ENCODE measurements around the gene B4GALNT4. TPM values are rescaled to one million over a fixed set of nuclear protein-coding genes. Genes with fewer than 3 reads are reported as not detected.

B4GALNT4 gene
- total RNA-seq, 1 donor from 2014 or later = 64.6 TPM

GRCh38 chr11:340539-341512, 28.5 kb upstream of the B4GALNT4 start:
- FAIRE-seq = no peak
- Mint-ChIP-seq H3K4me1 (ENCODE audit: low read depth, unreplicated experiment) (peaks cover 6% of the 10 kb centered on the region), H3K4me3 (ENCODE audit: unreplicated experiment) (no peak overlapping the region), H3K9me3 (ENCODE audit: unreplicated experiment) (peaks cover 1% of the 10 kb centered on the region), H3K36me3 (ENCODE audit: low read depth, unreplicated experiment) (no peaks in the 10 kb centered on the region), H3K27ac (ENCODE audit: unreplicated experiment) (no peak overlapping the region), H3K27me3 (ENCODE audit: low read depth, unreplicated experiment) (no peaks in the 10 kb centered on the region)
- Histone ChIP-seq H3K27me3 (ENCODE audit: insufficient read depth, low read length) (no peaks in the 10 kb centered on the region), H3K9ac (ENCODE audit: low read length) (no peak overlapping the region), H3K4me1 (ENCODE audit: insufficient read depth, low read length) (no peaks in the 10 kb centered on the region), H3K79me2 (ENCODE audit: insufficient read depth, low read length) (no peaks in the 10 kb centered on the region), H3K36me3 (ENCODE audit: insufficient read depth, low read length) (no peaks in the 10 kb centered on the region), H3K27ac (ENCODE audit: low read depth, low read length) (no peak overlapping the region), H3K4me3 (ENCODE audit: insufficient read depth, low read depth, low read length) (no peak overlapping the region), H2AFZ (ENCODE audit: low read depth, low read length) (no peak overlapping the region), H3K9me3 (ENCODE audit: insufficient read depth, low read depth, low read length) (no peaks in the 10 kb centered on the region), H4K20me1 (ENCODE audit: insufficient read depth, low read length) (no peaks in the 10 kb centered on the region), H3K4me2 (ENCODE audit: low read length) (no peak overlapping the region)
- no peak for DNase-seq (ENCODE audit: low read depth)
- TF ChIP-seq, protein P1, sequence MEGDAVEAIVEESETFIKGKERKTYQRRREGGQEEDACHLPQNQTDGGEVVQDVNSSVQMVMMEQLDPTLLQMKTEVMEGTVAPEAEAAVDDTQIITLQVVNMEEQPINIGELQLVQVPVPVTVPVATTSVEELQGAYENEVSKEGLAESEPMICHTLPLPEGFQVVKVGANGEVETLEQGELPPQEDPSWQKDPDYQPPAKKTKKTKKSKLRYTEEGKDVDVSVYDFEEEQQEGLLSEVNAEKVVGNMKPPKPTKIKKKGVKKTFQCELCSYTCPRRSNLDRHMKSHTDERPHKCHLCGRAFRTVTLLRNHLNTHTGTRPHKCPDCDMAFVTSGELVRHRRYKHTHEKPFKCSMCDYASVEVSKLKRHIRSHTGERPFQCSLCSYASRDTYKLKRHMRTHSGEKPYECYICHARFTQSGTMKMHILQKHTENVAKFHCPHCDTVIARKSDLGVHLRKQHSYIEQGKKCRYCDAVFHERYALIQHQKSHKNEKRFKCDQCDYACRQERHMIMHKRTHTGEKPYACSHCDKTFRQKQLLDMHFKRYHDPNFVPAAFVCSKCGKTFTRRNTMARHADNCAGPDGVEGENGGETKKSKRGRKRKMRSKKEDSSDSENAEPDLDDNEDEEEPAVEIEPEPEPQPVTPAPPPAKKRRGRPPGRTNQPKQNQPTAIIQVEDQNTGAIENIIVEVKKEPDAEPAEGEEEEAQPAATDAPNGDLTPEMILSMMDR (IDR thresholded peaks at IDR 0.05; ENCODE audit: insufficient read depth, low read depth, low read length) = no peak
- no peak for TF ChIP-seq EZH2 (IDR thresholded peaks at IDR 0.05; ENCODE audit: insufficient read depth, low read length)

DNA sequence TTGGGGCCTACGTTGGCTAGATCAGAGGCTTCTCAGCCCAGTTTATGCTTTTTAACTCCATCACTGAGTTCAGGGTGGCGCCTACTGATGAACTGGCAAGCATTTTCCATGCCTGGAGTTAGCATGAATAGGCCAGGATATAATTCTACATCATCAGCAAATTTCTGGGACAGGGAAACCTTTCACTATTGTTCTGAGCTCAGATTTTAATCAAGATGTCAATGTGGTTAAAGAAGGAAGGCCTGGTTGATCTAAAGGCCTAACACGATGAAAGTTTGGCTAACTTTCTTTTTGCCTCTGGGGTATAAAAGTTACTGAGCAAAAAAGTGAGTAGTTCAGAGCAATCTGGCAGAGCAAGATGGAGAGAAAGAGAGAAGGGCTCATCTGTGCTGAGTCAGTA, 27.0 kb upstream of the B4GALNT4 start:
- no peak overlapping the region for H3K27ac ChIP-seq (ENCODE audit: low read depth, low read length)
- no peaks in the 10 kb centered on the region for H3K79me2 ChIP-seq (ENCODE audit: insufficient read depth, low read length)
- no peaks in the 10 kb centered on the region for H3K27me3 ChIP-seq (ENCODE audit: insufficient read depth, low read length)
- peaks cover 1% of the 10 kb centered on the region for H3K9me3 Mint-ChIP-seq (ENCODE audit: unreplicated experiment)
- FAIRE-seq (no peak), DNase-seq (ENCODE audit: low read depth) (no peak)
- H3K4me3 Mint-ChIP-seq (ENCODE audit: unreplicated experiment) = no peak overlapping the region
- H3K4me3 ChIP-seq (ENCODE audit: insufficient read depth, low read depth, low read length) = no peak overlapping the region
- H3K4me2 ChIP-seq (ENCODE audit: low read length) = no peak overlapping the region
- H3K27ac Mint-ChIP-seq (ENCODE audit: unreplicated experiment) = peak overlapping the region; percentile 3
- no peaks in the 10 kb centered on the region for H3K36me3 ChIP-seq (ENCODE audit: insufficient read depth, low read length)
- TF ChIP-seq EZH2 (IDR thresholded peaks at IDR 0.05; ENCODE audit: insufficient read depth, low read length) = no peak
- TF ChIP-seq, protein P1 (IDR thresholded peaks at IDR 0.05; ENCODE audit: insufficient read depth, low read depth, low read length) = no peak
- no peaks in the 10 kb centered on the region for H3K9me3 ChIP-seq (ENCODE audit: insufficient read depth, low read depth, low read length)
- H2AFZ ChIP-seq (ENCODE audit: low read depth, low read length) = no peak overlapping the region
- H3K36me3 Mint-ChIP-seq (ENCODE audit: low read depth, unreplicated experiment) = no peaks in the 10 kb centered on the region
- H3K9ac ChIP-seq (ENCODE audit: low read length) = no peak overlapping the region
- H4K20me1 ChIP-seq (ENCODE audit: insufficient read depth, low read length) = no peaks in the 10 kb centered on the region
- H3K4me1 ChIP-seq (ENCODE audit: insufficient read depth, low read length) = no peaks in the 10 kb centered on the region
- H3K27me3 Mint-ChIP-seq (ENCODE audit: low read depth, unreplicated experiment) = peaks cover 2% of the 10 kb centered on the region
- H3K4me1 Mint-ChIP-seq (ENCODE audit: low read depth, unreplicated experiment) = no peaks in the 10 kb centered on the region
